T-helper 1 cell (primary cell): ENCODE results near the gene SLC6A20.

Source experiments
- DNase-seq, 5 donors: peaks; one replicate each; pipeline ENCODE4 v3.0.0-alpha.2; 2012 to 2020

Gene SLC6A20

GRCh38 chr3:45777746-45778386 is 18.5 kb downstream of the SLC6A20 start:
- DNase-seq = no peak

- DNase-seq = no peak
These were observed 19.1 kb downstream of the SLC6A20 start for GRCh38 chr3:45777111-45777745.

GRCh38 chr3:45776611-45777010 is 19.7 kb downstream of the SLC6A20 start:
- DNase-seq = no peak

GRCh38 chr3:45776301-45776595 is 20.1 kb downstream of the SLC6A20 start:
- DNase-seq = no peak

GRCh38 chr3:45775571-45776300 is 20.6 kb downstream of the SLC6A20 start:
- DNase-seq = no peak

GRCh38 chr3:45774581-45775521 is 21.5 kb downstream of the SLC6A20 start:
- DNase-seq = no peak

GRCh38 chr3:45773714-45774449 is 22.5 kb downstream of the SLC6A20 start:
- DNase-seq = no peak

GRCh38 chr3:45773072-45773471 is 23.3 kb downstream of the SLC6A20 start:
- no peak for DNase-seq

GRCh38 chr3:45772341-45773035 is 23.8 kb downstream of the SLC6A20 start:
- DNase-seq = no peak

GRCh38 chr3:45771831-45772230 is 24.5 kb downstream of the SLC6A20 start:
- no peak for DNase-seq

- no peak for DNase-seq
These were observed 25.1 kb downstream of the SLC6A20 start for GRCh38 chr3:45771166-45771775.

- DNase-seq = no peak
These were observed 30.4 kb downstream of the SLC6A20 start for GRCh38 chr3:45765958-45766357.

GRCh38 chr3:45765266-45765851 is 31.0 kb downstream of the SLC6A20 start:
- DNase-seq = no peak

- DNase-seq = no peak
These were observed 33.0 kb downstream of the SLC6A20 start for GRCh38 chr3:45763303-45763675.

- DNase-seq = no peak
These were observed 33.6 kb downstream of the SLC6A20 start for GRCh38 chr3:45762647-45763302.

- DNase-seq = no peak
These were observed 34.5 kb downstream of the SLC6A20 start for GRCh38 chr3:45761831-45762230.

- DNase-seq = peak in 3 of 5 donors; percentile 22 to 33 (median 25)
These were observed 35.2 kb downstream of the SLC6A20 start for GRCh38 chr3:45760878-45761711.

GRCh38 chr3:45759851-45760250 is 36.5 kb downstream of the SLC6A20 start:
- no peak for DNase-seq

GRCh38 chr3:45758871-45759270 is 37.5 kb downstream of the SLC6A20 start:
- no peak for DNase-seq
